Measurements from ENCODE around the gene SP7. TPM values are rescaled to one million over a fixed set of nuclear protein-coding genes. Genes with fewer than 3 reads are reported as not detected.

SP7 gene
- total and polyA plus RNA-seq, 10 of the 15 experiments (the other 5 are each of a cell fraction or from before 2014, with no cell fraction given) = 0.05 to 0.11 TPM; not detected in 8

GRCh38 chr12:53295070-53295890, 40.9 kb downstream of the SP7 start, which contains the start of gene PFDN5 (continued):
- TF ChIP-seq IRF5 (IDR thresholded peaks at IDR 0.05; ENCODE audit: borderline replicate concordance) (no peak), IRF3 (IDR thresholded peaks at IDR 0.05) (no peak), MTA2 (IDR thresholded peaks at IDR 0.05; ENCODE audit: low read depth) (no peak; the same call in 1 of the 2 replicates), RCOR1 (conservative IDR thresholded peaks at IDR 0.05; ENCODE audit: low read depth, low read length) (no peak), MLLT1 (IDR thresholded peaks at IDR 0.05) (peak; percentile 68; the same call in 1 of the 2 replicates), BHLHE40 (IDR thresholded peaks at IDR 0.05; ENCODE audit: borderline replicate concordance in 1 of 2, low read depth in 2 of 2, low read length in 1 of 2) (no peak), TAF1 (IDR thresholded peaks at IDR 0.05; ENCODE audit: borderline replicate concordance, low read depth, low read length) (peak; percentile 98), CBX5 (IDR thresholded peaks at IDR 0.05; ENCODE audit: low read depth) (no peak), IKZF2 (IDR thresholded peaks at IDR 0.05) (no peak; a peak in 1 of 4 replicates), YY1 (IDR thresholded peaks at IDR 0.05; ENCODE audit: low read depth, low read length) (peak; percentile 97), BCL3 (IDR thresholded peaks at IDR 0.05; ENCODE audit: borderline replicate concordance, insufficient read depth, low read depth, low read length, poor library complexity, severe bottlenecking) (peak; percentile 47), ATF7 (IDR thresholded peaks at IDR 0.05; ENCODE audit: low read depth) (0 out of 2 replicates have a peak, but pooled peaks have one; percentile 35), RB1 (IDR thresholded peaks at IDR 0.05; ENCODE audit: borderline replicate concordance) (peak; percentile 84; the same call in 1 of the 2 replicates), ZNF24 (IDR thresholded peaks at IDR 0.05) (no peak), NR2C2 (IDR thresholded peaks at IDR 0.05; ENCODE audit: borderline replicate concordance, control insufficient read depth, insufficient read length, low read depth) (no peak), CTCF (IDR thresholded peaks at IDR 0.05 in 2 of 3, conservative IDR thresholded peaks at IDR 0.05 in 1 of 3; ENCODE audit: control insufficient read depth in 2 of 3, extremely low read depth in 1 of 3, insufficient read depth in 1 of 3, low read depth in 3 of 3, low read length in 3 of 3) (peak in 1 of 3 experiments; percentile 8; a peak in 1 of 6 replicates)
